K562 (cell line): ENCODE data around the gene ASCC2. TPM values are rescaled to one million over a fixed set of nuclear protein-coding genes. Genes with fewer than 3 reads are reported as not detected.

Source experiments
- ATF7 ChIP-seq: fragments of 450-650 bp; IDR thresholded peaks from 2 replicates; pipeline ENCODE4 v1.7.1; 2014; ENCODE audit warnings: mild to moderate bottlenecking, moderate library complexity
- BRF1 ChIP-seq: IDR thresholded peaks from 3 replicates; pipeline ENCODE4 v1.6.1; 2011; ENCODE audit warnings: borderline replicate concordance, mild to moderate bottlenecking; ENCODE audit not compliant: insufficient read length; ENCODE audit errors: extremely low read depth
- CTCFL ChIP-seq: IDR thresholded peaks from 2 replicates; pipeline ENCODE4 v1.6.1; 2011; ENCODE audit warnings: borderline replicate concordance, low read depth, mild to moderate bottlenecking, moderate library complexity, low read length; ENCODE audit not compliant: insufficient read depth, poor library complexity, severe bottlenecking
- DPF2 ChIP-seq: fragments of 450-650 bp; IDR thresholded peaks from 2 replicates; pipeline ENCODE4 v1.6.1; 2016
- ESRRA ChIP-seq: fragments of 450-650 bp; IDR thresholded peaks from 2 replicates; pipeline ENCODE4 v1.6.1; 2014; ENCODE audit warnings: low read depth, mild to moderate bottlenecking, moderate library complexity, borderline replicate concordance
- FIP1L1 ChIP-seq: fragments of 200-400 bp; formaldehyde crosslinking; IDR thresholded peaks from 2 replicates; pipeline ENCODE4 v1.6.1; 2018; ENCODE audit warnings: mild to moderate bottlenecking, low read depth, low read length; ENCODE audit not compliant: poor library complexity, severe bottlenecking
- HDAC3 ChIP-seq: fragments of 450-650 bp; IDR thresholded peaks from 2 replicates; pipeline ENCODE4 v1.6.1; 2018; ENCODE audit warnings: borderline replicate concordance, mild to moderate bottlenecking, moderate library complexity; ENCODE audit not compliant: partially characterized antibody
- HDGF ChIP-seq: fragments of 450-650 bp; IDR thresholded peaks from 2 replicates; pipeline ENCODE4 v1.6.1; 2016
- JUND ChIP-seq, 2 experiments: IDR thresholded peaks; 2 replicates in 1 of 2; 3 replicates in 1 of 2; pipeline ENCODE4 v1.6.1; 2011; ENCODE audit warnings: borderline replicate concordance in 2 of 2, low read depth in 2 of 2, low read length in 2 of 2, improper control_type of control experiment in 1 of 2, missing biosample characterization in 1 of 2, missing genetic modification characterization in 1 of 2, missing genetic modification reagents in 1 of 2
- MEF2A ChIP-seq: IDR thresholded peaks from 2 replicates; pipeline ENCODE4 v1.6.1; 2011; ENCODE audit warnings: low read depth, mild to moderate bottlenecking, low read length, moderate library complexity; ENCODE audit not compliant: control insufficient read depth
- MYC ChIP-seq, 2 experiments: fragments of 250-450 bp in 1 of 2; sonication (Bioruptor Pico) in 1 of 2; IDR thresholded peaks; 2 replicates each; pipeline versions ENCODE4 v1.5.1 to v1.6.1; 2012 to 2021; ENCODE audit warnings: low read depth in 2 of 2, borderline replicate concordance in 1 of 2, improper control_type of control experiment in 1 of 2, low read length in 1 of 2, mild to moderate bottlenecking in 1 of 2, moderate library complexity in 1 of 2
- NCOR1 ChIP-seq: fragments of 450-650 bp; IDR thresholded peaks from 2 replicates; pipeline ENCODE4 v1.6.1; 2016; ENCODE audit warnings: mild to moderate bottlenecking, moderate library complexity
- NELFE ChIP-seq: IDR thresholded peaks from 2 replicates; pipeline ENCODE4 v1.6.1; 2011; ENCODE audit warnings: mild to moderate bottlenecking; ENCODE audit not compliant: insufficient read depth, insufficient read length
- NKRF ChIP-seq: fragments of 450-650 bp; IDR thresholded peaks from 2 replicates; pipeline ENCODE4 v1.6.1; 2016; ENCODE audit warnings: borderline replicate concordance
- NRF1 ChIP-seq, 2 experiments: fragments of 450-650 bp; IDR thresholded peaks in 1 of 2; conservative IDR thresholded peaks in 1 of 2; 2 replicates each; pipeline ENCODE4 v1.6.1; 2014; ENCODE audit warnings: mild to moderate bottlenecking in 2 of 2
- PHF8 ChIP-seq: fragments of 200-600 bp; sonication (generic); IDR thresholded peaks from 2 replicates; pipeline ENCODE4 v1.6.1; 2012; ENCODE audit warnings: mixed run types, mild to moderate bottlenecking, inconsistent platforms, low read length, moderate library complexity, borderline replicate concordance
- RBM17 ChIP-seq: fragments of 200-400 bp; formaldehyde crosslinking; IDR thresholded peaks from 2 replicates; pipeline ENCODE4 v1.6.1; 2017; ENCODE audit warnings: low read depth, mild to moderate bottlenecking, low read length, borderline replicate concordance
- SMAD4 ChIP-seq: fragments of 250-450 bp; sonication (Bioruptor Pico); conservative IDR thresholded peaks from 2 replicates; pipeline ENCODE4 v1.8.0; 2021; ENCODE audit warnings: inconsistent platforms, mild to moderate bottlenecking, moderate library complexity
- SRSF7 ChIP-seq: fragments of 200-400 bp; formaldehyde crosslinking; optimal IDR thresholded peaks from 2 replicates; pipeline ENCODE3; 2017; ENCODE audit warnings: mild to moderate bottlenecking, low read depth, low read length
- TAF1 ChIP-seq: IDR thresholded peaks from 2 replicates; pipeline ENCODE4 v1.6.1; 2011; ENCODE audit warnings: mild to moderate bottlenecking, low read length, moderate library complexity; ENCODE audit not compliant: insufficient read depth, control insufficient read depth, severe bottlenecking; ENCODE audit errors: extremely low read depth
- TRIM24 ChIP-seq, 2 experiments: fragments of 450-650 bp; IDR thresholded peaks; 2 replicates each; pipeline ENCODE4 v1.6.1; 2016
- ZNF239 ChIP-seq: fragments of 250-450 bp; sonication (Bioruptor Pico); IDR thresholded peaks from 2 replicates; pipeline ENCODE4 v1.4.0; 2020; ENCODE audit warnings: mild to moderate bottlenecking
- polyA plus RNA-seq, 8 experiments: library from polyadenylated mRNA; depleted of rRNA in 4 of 8; stranded (reverse) in 5 of 8; unstranded in 3 of 8; fragments of >200 nt; fragmentation: Nextera tagmentation in 2 of 8; fragmentation: Illumina TruSeq in 1 of 8; extraction: Ambion mirVana in 2 of 8; extraction: Trizol in 1 of 8; gene quantifications; 2 replicates each; pipeline versions ENCODE4 v1.2.1 to v1.2.3, GENCODE V29; 2011 to 2014; ENCODE audit warnings: inconsistent platforms in 1 of 8, missing spikeins in 1 of 8
- total RNA-seq, 7 experiments: library from RNA; depleted of rRNA in 6 of 7; stranded (reverse); fragments of >200 nt in 6 of 7; fragmentation: Illumina TruSeq in 2 of 7; extraction: Trizol in 2 of 7; gene quantifications; 2 replicates each; pipeline versions ENCODE4 v1.2.1 to v1.2.3, GENCODE V29; 2011 to 2021; ENCODE audit warnings: low replicate concordance in 1 of 7
- TF ChIP-seq, protein P1 (sequence below): fragments of 250-450 bp; sonication (Bioruptor Pico); IDR thresholded peaks from 2 replicates; pipeline ENCODE4 v1.8.0; 2021; ENCODE audit warnings: mild to moderate bottlenecking, moderate library complexity

ASCC2 gene
- total and polyA plus RNA-seq, 9 of the 15 experiments (the other 6 are each of a cell fraction or from before 2014, with no cell fraction given) = 4.0 to 46.7 (median 26.8) TPM

DNA sequence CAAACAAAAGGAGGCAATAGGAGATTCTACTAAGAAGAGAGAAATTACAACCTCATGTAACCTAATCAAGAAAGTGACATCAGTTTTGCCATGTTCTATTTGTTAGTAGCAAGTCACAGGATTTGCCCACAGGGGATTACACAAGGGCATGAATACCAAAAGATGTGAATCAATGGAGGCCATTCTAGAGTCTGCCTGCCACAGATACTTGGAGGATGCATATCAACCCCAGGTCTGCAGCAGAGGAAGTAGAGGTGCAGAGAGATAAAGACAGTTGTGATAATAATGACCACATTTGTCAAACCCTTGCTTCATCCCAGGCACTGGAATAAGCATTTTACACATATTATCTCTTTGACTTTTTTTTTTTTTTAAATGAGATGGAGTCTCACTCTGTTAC lies 2.4 kb upstream of the ASCC2 start (continued):
- no peak for TF ChIP-seq CTCFL
- TF ChIP-seq BRF1 = no peak
- TF ChIP-seq SMAD4 (CRISPR knock-in tag) = 0 out of 2 replicates have a peak, but pooled peaks have one; percentile 49
- no peak for TF ChIP-seq MEF2A
- no peak for TF ChIP-seq NKRF
- no peak for TF ChIP-seq PHF8
- TF ChIP-seq, protein P1, sequence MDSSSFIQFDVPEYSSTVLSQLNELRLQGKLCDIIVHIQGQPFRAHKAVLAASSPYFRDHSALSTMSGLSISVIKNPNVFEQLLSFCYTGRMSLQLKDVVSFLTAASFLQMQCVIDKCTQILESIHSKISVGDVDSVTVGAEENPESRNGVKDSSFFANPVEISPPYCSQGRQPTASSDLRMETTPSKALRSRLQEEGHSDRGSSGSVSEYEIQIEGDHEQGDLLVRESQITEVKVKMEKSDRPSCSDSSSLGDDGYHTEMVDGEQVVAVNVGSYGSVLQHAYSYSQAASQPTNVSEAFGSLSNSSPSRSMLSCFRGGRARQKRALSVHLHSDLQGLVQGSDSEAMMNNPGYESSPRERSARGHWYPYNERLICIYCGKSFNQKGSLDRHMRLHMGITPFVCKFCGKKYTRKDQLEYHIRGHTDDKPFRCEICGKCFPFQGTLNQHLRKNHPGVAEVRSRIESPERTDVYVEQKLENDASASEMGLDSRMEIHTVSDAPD = no peak
- peak; percentile 16; the same call in 1 of the 2 replicates for TF ChIP-seq ESRRA
- TF ChIP-seq HDGF = no peak
- TF ChIP-seq NCOR1 = peak; percentile 71
- no peak for TF ChIP-seq NELFE
- peak; percentile 59 to 80; a peak in 3 of 4 replicates for TF ChIP-seq TRIM24 (IDR thresholded peaks at IDR 0.05)
- TF ChIP-seq MYC (IDR thresholded peaks at IDR 0.05; ENCODE audit: low read depth, low read length) = no peak
- TF ChIP-seq MYC (CRISPR knock-in tag; IDR thresholded peaks at IDR 0.05; ENCODE audit: borderline replicate concordance, low read depth) = no peak
- TF ChIP-seq HDAC3 = peak; percentile 43
- no peak for TF ChIP-seq ZNF239 (CRISPR knock-in tag)
- TF ChIP-seq TAF1 = no peak
- TF ChIP-seq SRSF7 = no peak
- TF ChIP-seq JUND (IDR thresholded peaks at IDR 0.05; ENCODE audit: borderline replicate concordance, low read depth, low read length) = peak; percentile 16; the same call in 1 of the 2 replicates
- no peak for TF ChIP-seq JUND (tag; IDR thresholded peaks at IDR 0.05; ENCODE audit: borderline replicate concordance, low read depth, low read length)
- TF ChIP-seq FIP1L1 = no peak
- TF ChIP-seq NRF1 (conservative IDR thresholded peaks at IDR 0.05 in 1 of 2, IDR thresholded peaks at IDR 0.05 in 1 of 2) = no peak
- peak; percentile 77; the same call in 1 of the 2 replicates for TF ChIP-seq DPF2
- TF ChIP-seq ATF7 = peak; percentile 40; the same call in 1 of the 2 replicates
- no peak for TF ChIP-seq RBM17
